ENCODE data around the gene ARHGEF2. TPM values are rescaled to one million over a fixed set of nuclear protein-coding genes. Genes with fewer than 3 reads are reported as not detected.

ARHGEF2 gene
- total RNA-seq, 1 donor from 2014 or later, result 197 TPM

- no peak for TF ChIP-seq CTCF (IDR thresholded peaks at IDR 0.05; ENCODE audit: insufficient read depth, low read length, poor library complexity, severe bottlenecking)
- H3K4me3 ChIP-seq (ENCODE audit: low read depth, low read length), result no peak overlapping the region
- no peaks in the 10 kb centered on the region for H3K27me3 ChIP-seq (ENCODE audit: control insufficient read depth, insufficient read depth, low read length)
- H3K36me3 ChIP-seq (ENCODE audit: control insufficient read depth, insufficient read depth, low read length), result no peaks in the 10 kb centered on the region
- DNase-seq (ENCODE audit: low read depth), result no peak
These were observed 36.4 kb downstream of the ARHGEF2 start for GRCh38 chr1:155941845-155942531.

- H3K4me3 ChIP-seq (ENCODE audit: low read depth, low read length), result no peak within 1 kb of the TSS
- H3K27me3 ChIP-seq (ENCODE audit: control insufficient read depth, insufficient read depth, low read length), result no peaks in the 10 kb centered on the region
- TF ChIP-seq CTCF (IDR thresholded peaks at IDR 0.05; ENCODE audit: insufficient read depth, low read length, poor library complexity, severe bottlenecking), result no peak
- no peaks in the 10 kb centered on the region for H3K36me3 ChIP-seq (ENCODE audit: control insufficient read depth, insufficient read depth, low read length)
- no peak for DNase-seq (ENCODE audit: low read depth)
These were observed 37.1 kb downstream of the ARHGEF2 start, which contains the start of gene RXFP4 for GRCh38 chr1:155940993-155941844. Gene RXFP4, plus strand, starts transcription at chr1:155941638. Its CDS starts 72 bp downstream, at chr1:155941710.

- no peak for DNase-seq (ENCODE audit: low read depth)
- Histone ChIP-seq H3K27me3 (ENCODE audit: control insufficient read depth, insufficient read depth, low read length) (no peaks in the 10 kb centered on the region), H3K36me3 (ENCODE audit: control insufficient read depth, insufficient read depth, low read length) (no peaks in the 10 kb centered on the region), H3K4me3 (ENCODE audit: low read depth, low read length) (no peak overlapping the region)
- no peak for TF ChIP-seq CTCF (IDR thresholded peaks at IDR 0.05; ENCODE audit: insufficient read depth, low read length, poor library complexity, severe bottlenecking)
These were observed 37.8 kb downstream of the ARHGEF2 start for GRCh38 chr1:155940482-155940992.

GRCh38 chr1:155938220-155938627, 40.1 kb downstream of the ARHGEF2 start:
- Histone ChIP-seq H3K4me3 (ENCODE audit: low read depth, low read length) (no peak overlapping the region), H3K36me3 (ENCODE audit: control insufficient read depth, insufficient read depth, low read length) (no peaks in the 10 kb centered on the region), H3K27me3 (ENCODE audit: control insufficient read depth, insufficient read depth, low read length) (no peaks in the 10 kb centered on the region)
- peak; percentile 25 for DNase-seq (ENCODE audit: low read depth)
- peak; percentile 78 for TF ChIP-seq CTCF (IDR thresholded peaks at IDR 0.05; ENCODE audit: insufficient read depth, low read length, poor library complexity, severe bottlenecking)

GRCh38 chr1:155934936-155935590, 43.3 kb downstream of the ARHGEF2 start:
- no peak for DNase-seq (ENCODE audit: low read depth)
- Histone ChIP-seq H3K4me3 (ENCODE audit: low read depth, low read length) (peak overlapping the region; percentile 37), H3K27me3 (ENCODE audit: control insufficient read depth, insufficient read depth, low read length) (no peaks in the 10 kb centered on the region), H3K36me3 (ENCODE audit: control insufficient read depth, insufficient read depth, low read length) (peaks cover 1% of the 10 kb centered on the region)
- TF ChIP-seq CTCF (IDR thresholded peaks at IDR 0.05; ENCODE audit: insufficient read depth, low read length, poor library complexity, severe bottlenecking), result no peak

All from kidney epithelial cell (primary cell).